Measurements from ENCODE around the gene EBF3.

EBF3 gene

GRCh38 chr10:129796710-129797420, 167.2 kb downstream of the EBF3 start:
- no peak for DNase-seq (ENCODE audit: low read depth)

- DNase-seq (ENCODE audit: low read depth) = no peak
Measured at GRCh38 chr10:129793996-129794395, 170.1 kb downstream of the EBF3 start.

GRCh38 chr10:129793479-129793878, 170.6 kb downstream of the EBF3 start:
- no peak for DNase-seq (ENCODE audit: low read depth)

- DNase-seq (ENCODE audit: low read depth) = no peak
Measured at GRCh38 chr10:129792864-129793263, 171.2 kb downstream of the EBF3 start.

- no peak for DNase-seq (ENCODE audit: low read depth)
Measured at GRCh38 chr10:129792141-129792540, 171.9 kb downstream of the EBF3 start.

- no peak for DNase-seq (ENCODE audit: low read depth)
Measured at GRCh38 chr10:129790715-129791446, 173.2 kb downstream of the EBF3 start.

GRCh38 chr10:129788215-129788614, 175.9 kb downstream of the EBF3 start:
- DNase-seq (ENCODE audit: low read depth) = no peak

GRCh38 chr10:129787557-129787956, 176.5 kb downstream of the EBF3 start:
- DNase-seq (ENCODE audit: low read depth) = no peak

GRCh38 chr10:129786216-129786615, 177.9 kb downstream of the EBF3 start:
- DNase-seq (ENCODE audit: low read depth) = no peak

GRCh38 chr10:129785536-129785981, 178.5 kb downstream of the EBF3 start:
- DNase-seq (ENCODE audit: low read depth) = no peak

Measured in GM04504 (cell line).